K562 treated with DMSO at 1 percent for 24 hours (cell line): ENCODE measurements around the gene CENPA. TPM values are rescaled to one million over a fixed set of nuclear protein-coding genes. Genes with fewer than 3 reads are reported as not detected.

Source experiments
- total RNA-seq: library from RNA; unstranded; fragments of 300-600 nt; gene quantifications from 2 replicates; pipeline ENCODE4 v1.2.3, GENCODE V29; 2022; ENCODE audit warnings: low read depth; ENCODE audit not compliant: insufficient read depth

Gene CENPA
- 57.5 and 67.3 TPM in 2 replicates for total RNA-seq

GRCh38 chr2:26785431-26786206, at the start of gene CENPA:
Gene CENPA (plus strand): TSS chr2:26786056. CDS start chr2:26786197, 141 bp downstream.

GRCh38 chr2:26764078-26764887, 21.6 kb upstream of the CENPA start, which contains the start of gene SLC35F6:
Gene SLC35F6 (plus strand): TSS chr2:26764284. CDS start chr2:26764350, 66 bp downstream.

Other genes with a start within 250 kb of the CENPA start
- not detected in 2 replicates for gene CIB4, start 144.7 kb upstream of the CENPA start, total RNA-seq
- 0.08 TPM in 1 of 2 replicates, not detected in the other for gene KCNK3, start 93.3 kb upstream of the CENPA start, total RNA-seq
- 22.5 and 25.8 TPM in 2 replicates for gene SLC35F6, start 21.8 kb upstream of the CENPA start, total RNA-seq
- not detected in 2 replicates for gene DPYSL5, start 62.1 kb downstream of the CENPA start, total RNA-seq
- 56.8 and 61.9 TPM in 2 replicates for gene MAPRE3, start 184.6 kb downstream of the CENPA start, total RNA-seq
- gene TMEM214, start 246.9 kb downstream of the CENPA start, total RNA-seq: 113 and 117 TPM in 2 replicates